ENCODE results near the gene PLOD1. TPM values are rescaled to one million over a fixed set of nuclear protein-coding genes. Genes with fewer than 3 reads are reported as not detected.

Gene PLOD1
- total RNA-seq, 1 donor from 2014 or later: 477 TPM

- Mint-ChIP-seq H3K27ac (ENCODE audit: unreplicated experiment) (no peak overlapping the region), H3K27me3 (ENCODE audit: low read depth) (no peaks in the 10 kb centered on the region), H3K36me3 (ENCODE audit: low read depth) (peaks cover 33% of the 10 kb centered on the region), H3K9me3 (ENCODE audit: low read depth) (no peaks in the 10 kb centered on the region), H3K4me1 (ENCODE audit: low read depth) (no peaks in the 10 kb centered on the region), H3K4me3 (ENCODE audit: unreplicated experiment) (no peak overlapping the region)
- TF ChIP-seq, protein P1, sequence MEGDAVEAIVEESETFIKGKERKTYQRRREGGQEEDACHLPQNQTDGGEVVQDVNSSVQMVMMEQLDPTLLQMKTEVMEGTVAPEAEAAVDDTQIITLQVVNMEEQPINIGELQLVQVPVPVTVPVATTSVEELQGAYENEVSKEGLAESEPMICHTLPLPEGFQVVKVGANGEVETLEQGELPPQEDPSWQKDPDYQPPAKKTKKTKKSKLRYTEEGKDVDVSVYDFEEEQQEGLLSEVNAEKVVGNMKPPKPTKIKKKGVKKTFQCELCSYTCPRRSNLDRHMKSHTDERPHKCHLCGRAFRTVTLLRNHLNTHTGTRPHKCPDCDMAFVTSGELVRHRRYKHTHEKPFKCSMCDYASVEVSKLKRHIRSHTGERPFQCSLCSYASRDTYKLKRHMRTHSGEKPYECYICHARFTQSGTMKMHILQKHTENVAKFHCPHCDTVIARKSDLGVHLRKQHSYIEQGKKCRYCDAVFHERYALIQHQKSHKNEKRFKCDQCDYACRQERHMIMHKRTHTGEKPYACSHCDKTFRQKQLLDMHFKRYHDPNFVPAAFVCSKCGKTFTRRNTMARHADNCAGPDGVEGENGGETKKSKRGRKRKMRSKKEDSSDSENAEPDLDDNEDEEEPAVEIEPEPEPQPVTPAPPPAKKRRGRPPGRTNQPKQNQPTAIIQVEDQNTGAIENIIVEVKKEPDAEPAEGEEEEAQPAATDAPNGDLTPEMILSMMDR (IDR thresholded peaks at IDR 0.05): no peak
- DNase-seq (ENCODE audit: low spot score): no peak
Observed at GRCh38 chr1:11998636-11999035, 64.1 kb downstream of the PLOD1 start.

DNA sequence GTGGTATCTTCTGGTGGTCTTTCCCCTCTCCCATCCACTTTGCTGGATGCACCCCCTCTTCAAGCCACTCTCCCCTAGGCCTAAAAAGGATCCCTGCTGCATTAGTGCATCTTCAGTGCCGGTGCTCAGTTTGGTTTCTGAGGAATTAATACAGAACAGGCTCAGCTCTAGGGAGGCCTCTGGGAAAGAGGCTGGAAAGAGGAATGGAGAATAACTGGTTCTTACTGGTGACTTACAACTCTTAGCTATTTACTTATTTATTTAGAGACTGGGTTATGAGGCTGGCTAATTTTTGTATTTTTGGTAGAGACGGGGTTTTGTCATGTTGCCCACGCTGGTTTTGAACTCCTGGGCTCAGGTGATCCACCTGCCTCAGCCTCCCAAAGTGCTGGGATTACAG, 64.7 kb downstream of the PLOD1 start:
- H3K27me3 Mint-ChIP-seq (ENCODE audit: low read depth): no peaks in the 10 kb centered on the region
- TF ChIP-seq, protein P1 (IDR thresholded peaks at IDR 0.05): no peak
- DNase-seq (ENCODE audit: low spot score): no peak
- H3K36me3 Mint-ChIP-seq (ENCODE audit: low read depth): peaks cover 37% of the 10 kb centered on the region
- no peaks in the 10 kb centered on the region for H3K9me3 Mint-ChIP-seq (ENCODE audit: low read depth)
- H3K27ac Mint-ChIP-seq (ENCODE audit: unreplicated experiment): no peak overlapping the region
- H3K4me3 Mint-ChIP-seq (ENCODE audit: unreplicated experiment): no peak overlapping the region
- H3K4me1 Mint-ChIP-seq (ENCODE audit: low read depth): no peaks in the 10 kb centered on the region

GRCh38 chr1:12001249-12001917, 66.9 kb downstream of the PLOD1 start:
- TF ChIP-seq, protein P1 (IDR thresholded peaks at IDR 0.05): peak; percentile 75
- H3K9me3 Mint-ChIP-seq (ENCODE audit: low read depth): no peaks in the 10 kb centered on the region
- H3K36me3 Mint-ChIP-seq (ENCODE audit: low read depth): peaks cover 44% of the 10 kb centered on the region
- DNase-seq (ENCODE audit: low spot score): no peak
- H3K27me3 Mint-ChIP-seq (ENCODE audit: low read depth): no peaks in the 10 kb centered on the region
- no peaks in the 10 kb centered on the region for H3K4me1 Mint-ChIP-seq (ENCODE audit: low read depth)
- peak overlapping the region; percentile 66 for H3K27ac Mint-ChIP-seq (ENCODE audit: unreplicated experiment)
- H3K4me3 Mint-ChIP-seq (ENCODE audit: unreplicated experiment): no peak overlapping the region

GRCh38 chr1:12001996-12002493, 67.5 kb downstream of the PLOD1 start:
- peak overlapping the region; percentile 33 for H3K27ac Mint-ChIP-seq (ENCODE audit: unreplicated experiment)
- H3K9me3 Mint-ChIP-seq (ENCODE audit: low read depth): no peaks in the 10 kb centered on the region
- TF ChIP-seq, protein P1 (IDR thresholded peaks at IDR 0.05): no peak
- H3K4me3 Mint-ChIP-seq (ENCODE audit: unreplicated experiment): no peak overlapping the region
- no peak for DNase-seq (ENCODE audit: low spot score)
- H3K36me3 Mint-ChIP-seq (ENCODE audit: low read depth): peaks cover 45% of the 10 kb centered on the region
- no peaks in the 10 kb centered on the region for H3K4me1 Mint-ChIP-seq (ENCODE audit: low read depth)
- no peaks in the 10 kb centered on the region for H3K27me3 Mint-ChIP-seq (ENCODE audit: low read depth)

DNA sequence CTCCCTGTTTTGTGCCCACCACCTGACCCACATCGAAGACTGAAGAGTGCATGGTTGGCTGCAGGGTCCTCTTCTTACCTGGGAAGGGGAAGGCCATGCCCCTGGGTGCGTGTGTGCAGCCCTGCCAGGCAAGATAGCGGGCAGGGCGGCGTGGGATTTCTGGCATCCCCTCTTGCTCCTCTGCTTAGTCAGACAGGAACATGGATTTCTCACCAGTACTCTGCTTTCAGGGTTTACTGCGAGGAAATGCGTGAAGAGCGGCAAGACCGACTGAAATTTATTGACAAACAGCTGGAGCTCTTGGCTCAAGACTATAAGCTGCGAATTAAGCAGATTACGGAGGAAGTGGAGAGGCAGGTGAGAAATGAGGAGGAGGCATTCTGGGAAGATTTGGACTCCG, 69.2 kb downstream of the PLOD1 start:
- H3K36me3 Mint-ChIP-seq (ENCODE audit: low read depth): peaks cover 47% of the 10 kb centered on the region
- no peaks in the 10 kb centered on the region for H3K4me1 Mint-ChIP-seq (ENCODE audit: low read depth)
- no peak for DNase-seq (ENCODE audit: low spot score)
- no peaks in the 10 kb centered on the region for H3K9me3 Mint-ChIP-seq (ENCODE audit: low read depth)
- H3K27ac Mint-ChIP-seq (ENCODE audit: unreplicated experiment): no peak overlapping the region
- TF ChIP-seq, protein P1 (IDR thresholded peaks at IDR 0.05): no peak
- no peak overlapping the region for H3K4me3 Mint-ChIP-seq (ENCODE audit: unreplicated experiment)
- H3K27me3 Mint-ChIP-seq (ENCODE audit: low read depth): no peaks in the 10 kb centered on the region

Data from chondrocyte (in vitro differentiated cells).